Activated CD4-positive, alpha-beta T cell treated with anti-CD3 and anti-CD28 coated beads, Interleukin-2, amount 50 U/mL, for 24 hours (primary cell): ENCODE data around the gene RABL6.
"Not testable (repeated sequence)": the region's sequence is repeated elsewhere in the genome, so short reads cannot be mapped to it uniquely, and the experiment has no call there.

Experiments used
- DNase-seq, 2 donors: peaks; one replicate each; pipeline ENCODE4 v3.0.0-alpha.2; 2020; ENCODE audit warnings: low read depth in 1 of 2, low spot score in 1 of 2

RABL6 gene

DNA sequence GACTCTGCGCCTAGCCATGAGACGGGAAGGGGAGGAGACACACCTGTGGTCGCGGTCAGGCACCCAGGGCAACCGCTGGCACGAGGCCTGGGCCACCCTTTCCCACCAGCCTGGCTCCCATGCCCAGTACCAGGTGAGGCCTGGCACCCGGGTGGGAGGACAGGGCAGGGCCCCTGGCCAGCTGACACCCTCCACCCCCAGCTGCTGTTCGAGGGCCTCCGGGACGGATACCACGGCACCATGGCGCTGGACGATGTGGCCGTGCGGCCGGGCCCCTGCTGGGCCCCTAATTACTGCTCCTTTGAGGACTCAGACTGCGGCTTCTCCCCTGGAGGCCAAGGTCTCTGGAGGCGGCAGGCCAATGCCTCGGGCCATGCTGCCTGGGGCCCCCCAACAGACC lies 49.4 kb downstream of the RABL6 start:
- no peak for DNase-seq

GRCh38 chr9:136857581-136858412 lies 50.0 kb downstream of the RABL6 start:
- no peak for DNase-seq

GRCh38 chr9:136858452-136858843 lies 50.7 kb downstream of the RABL6 start:
- no peak for DNase-seq

GRCh38 chr9:136858844-136859757 lies 51.4 kb downstream of the RABL6 start:
- no peak for DNase-seq

- no peak for DNase-seq
These were observed 52.8 kb downstream of the RABL6 start for GRCh38 chr9:136860529-136860928.

GRCh38 chr9:136860933-136861873 lies 53.5 kb downstream of the RABL6 start:
- no peak for DNase-seq

- no peak for DNase-seq
These were observed 54.2 kb downstream of the RABL6 start for GRCh38 chr9:136861874-136862457.

DNA sequence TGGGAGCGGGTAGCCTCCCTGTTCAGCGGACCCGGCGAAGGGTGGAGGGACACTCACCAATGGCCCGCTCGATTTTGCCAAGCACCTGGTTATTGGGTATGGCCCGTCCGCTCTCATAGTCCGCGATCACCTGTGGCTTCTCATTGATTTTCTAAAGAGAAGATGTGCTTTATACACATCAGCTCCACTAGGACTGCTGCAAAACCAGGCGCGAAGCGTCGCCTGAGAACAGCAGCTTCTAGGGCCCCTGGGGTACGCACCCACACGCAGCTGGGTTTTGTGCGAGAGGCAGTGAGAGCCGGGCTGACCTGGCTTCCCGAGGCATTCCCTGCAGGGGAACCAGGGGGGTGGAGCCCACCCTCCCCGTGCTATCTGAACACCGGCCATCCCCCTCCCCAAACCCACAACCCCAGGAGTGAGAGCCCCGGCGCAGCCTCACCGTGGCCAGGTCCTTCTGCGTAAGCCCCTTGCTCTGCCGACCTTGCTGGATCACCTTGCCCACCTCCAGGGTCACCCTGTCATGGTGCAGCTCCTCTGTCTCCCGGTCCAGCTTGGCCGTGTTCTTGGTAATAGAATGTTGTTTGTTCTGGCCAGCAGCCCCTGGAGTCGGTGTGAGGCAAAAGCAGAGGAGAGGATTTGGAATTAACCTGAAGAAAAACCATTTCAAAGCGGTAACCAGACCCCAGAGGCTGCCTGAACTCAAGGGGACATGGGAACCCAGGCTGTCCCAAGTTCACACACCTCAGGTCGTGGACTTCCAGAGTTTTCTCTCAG lies 55.3 kb downstream of the RABL6 start:
- no peak for DNase-seq

DNA sequence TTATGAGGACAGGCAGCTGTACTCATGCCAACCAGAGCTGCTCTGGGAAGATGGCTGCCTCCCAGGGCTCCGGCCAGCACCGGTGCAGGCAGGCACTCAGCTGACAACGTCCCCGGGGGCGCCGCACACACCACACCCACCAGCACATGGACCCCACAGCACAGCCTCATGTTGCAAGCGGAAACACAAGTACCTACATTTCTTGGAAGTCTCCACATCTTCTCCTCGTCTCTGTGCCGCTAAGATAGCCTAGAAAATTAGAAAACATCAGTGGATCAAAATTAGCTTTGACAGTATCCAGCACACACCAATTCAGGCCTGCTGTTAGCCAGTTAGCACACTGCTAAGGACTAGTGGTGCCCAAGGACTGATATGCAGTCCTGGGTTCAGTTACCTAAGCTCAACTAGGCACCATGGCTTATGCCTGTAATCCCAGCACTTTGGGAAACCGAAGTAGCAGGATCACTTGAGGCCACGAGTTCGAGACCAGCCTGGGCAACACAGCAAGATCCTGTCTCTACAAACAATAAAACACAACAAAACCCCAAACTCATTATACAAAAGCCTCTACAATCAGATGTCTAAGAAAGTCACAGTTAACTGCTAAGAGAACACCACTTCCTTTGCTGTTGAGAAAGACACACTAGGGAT lies 56.0 kb downstream of the RABL6 start:
- no peak for DNase-seq

GRCh38 chr9:136865041-136865767 lies 57.5 kb downstream of the RABL6 start:
- no peak for DNase-seq

- no peak for DNase-seq
These were observed 58.0 kb downstream of the RABL6 start for GRCh38 chr9:136865768-136866103.

DNA sequence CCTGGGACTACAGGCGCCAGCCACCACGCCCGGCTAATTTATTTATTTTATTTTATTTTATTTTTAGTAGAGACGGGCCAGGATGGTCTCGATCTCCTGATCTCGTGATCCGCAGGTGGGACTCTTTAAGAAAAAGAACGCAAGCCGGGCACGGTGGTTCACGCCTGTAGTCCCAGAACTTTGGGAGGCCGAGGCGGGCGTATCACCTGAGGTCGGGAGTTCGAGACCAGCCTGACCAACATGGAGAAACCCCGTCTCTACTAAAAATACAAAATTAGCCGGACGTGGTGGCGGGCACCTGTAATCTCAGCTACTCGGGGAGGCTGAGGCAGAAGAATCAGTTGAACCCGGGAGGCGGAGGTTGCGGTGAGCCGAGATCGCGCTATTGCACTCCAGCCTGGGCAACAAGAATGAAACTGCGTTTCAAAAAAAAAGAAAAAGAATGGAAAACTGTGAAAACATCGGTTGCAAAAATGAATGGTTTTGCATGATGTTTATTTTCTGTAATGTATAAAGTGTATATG lies 59.2 kb downstream of the RABL6 start:
- DNase-seq = not testable (repeated sequence)

DNA sequence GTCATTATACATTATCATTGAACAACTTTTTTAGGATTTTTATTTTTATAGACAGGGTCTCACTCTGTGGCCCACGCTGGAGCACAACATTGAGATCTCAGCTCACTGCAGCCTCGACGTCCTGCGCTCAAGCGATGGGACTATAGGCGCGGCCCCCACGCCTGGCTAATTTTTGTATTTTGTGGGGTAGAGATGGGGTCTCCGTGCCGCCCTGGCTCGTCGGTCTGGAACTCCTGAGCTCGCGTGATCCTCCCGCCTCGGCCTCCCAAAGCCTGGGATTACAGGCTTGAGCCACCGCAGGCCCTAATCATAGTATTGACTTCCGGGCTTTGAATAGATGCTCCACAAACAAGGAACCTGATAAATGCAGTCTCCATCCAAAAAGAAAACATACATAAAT lies 59.7 kb downstream of the RABL6 start:
- no peak for DNase-seq

- no peak for DNase-seq
These were observed 60.2 kb downstream of the RABL6 start for GRCh38 chr9:136867917-136868316.

GRCh38 chr9:136868644-136869043 lies 60.9 kb downstream of the RABL6 start:
- no peak for DNase-seq

DNA sequence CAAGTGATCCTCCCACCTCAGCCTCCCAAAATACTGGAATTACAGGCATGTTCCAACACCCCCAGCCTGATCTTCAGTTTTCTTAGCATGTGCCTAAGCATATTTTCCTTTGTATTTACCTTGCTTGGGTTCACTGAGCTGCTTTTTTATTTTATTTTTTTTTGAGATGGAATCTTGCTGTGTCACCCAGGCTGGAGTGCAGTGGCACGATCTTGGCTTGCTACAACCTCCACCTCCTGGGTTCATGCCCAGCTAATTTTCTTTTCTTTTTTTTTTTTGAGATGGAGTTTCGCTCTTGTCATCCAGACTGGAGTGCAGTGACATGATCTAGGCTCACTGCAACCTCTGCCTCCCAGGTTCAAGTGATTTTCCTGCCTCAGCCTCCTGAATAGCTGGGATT lies 61.9 kb downstream of the RABL6 start:
- DNase-seq = not testable (repeated sequence)

GRCh38 chr9:136875155-136875554 lies 67.4 kb downstream of the RABL6 start:
- no peak for DNase-seq

GRCh38 chr9:136876476-136876875 lies 68.7 kb downstream of the RABL6 start:
- no peak for DNase-seq

GRCh38 chr9:136880651-136881050 lies 72.9 kb downstream of the RABL6 start:
- DNase-seq = no peak
